Parathyroid adenoma (tissue), 2 donors: ENCODE measurements around the gene NUDT7.

Experiments used
- H2AFZ ChIP-seq: fragments of 300-600 bp; sonication (generic); one replicate; pipeline ENCODE4 v1.7.0; 2017; ENCODE audit warnings: antibody characterized with exemption, mild to moderate bottlenecking
- H3K27ac ChIP-seq: fragments of 300-600 bp; sonication (generic); one replicate; pipeline ENCODE4 v1.7.0; 2017
- H3K27me3 ChIP-seq: fragments of 300-600 bp; sonication (generic); one replicate; pipeline ENCODE4 v1.7.0; 2017; ENCODE audit warnings: low read length; ENCODE audit not compliant: control insufficient read depth, insufficient read depth
- H3K36me3 ChIP-seq: fragments of 300-600 bp; sonication (generic); one replicate; pipeline ENCODE4 v1.7.0; 2017; ENCODE audit warnings: low read length; ENCODE audit not compliant: control insufficient read depth, insufficient read depth
- H3K4me1 ChIP-seq: fragments of 300-600 bp; sonication (generic); one replicate; pipeline ENCODE4 v1.7.0; 2017; ENCODE audit warnings: control low read depth
- H3K4me2 ChIP-seq: fragments of 300-600 bp; sonication (generic); one replicate; pipeline ENCODE4 v1.7.0; 2017; ENCODE audit warnings: low read length
- H3K4me3 ChIP-seq: fragments of 300-600 bp; sonication (generic); one replicate; pipeline ENCODE4 v1.7.0; 2017; ENCODE audit warnings: low read depth, low read length
- H3K79me2 ChIP-seq: fragments of 300-600 bp; sonication (generic); one replicate; pipeline ENCODE4 v1.7.0; 2017; ENCODE audit warnings: control low read depth
- H3K9ac ChIP-seq: fragments of 300-600 bp; sonication (generic); one replicate; pipeline ENCODE4 v1.7.0; 2017; ENCODE audit warnings: mild to moderate bottlenecking
- H3K9me3 ChIP-seq: fragments of 300-600 bp; sonication (generic); one replicate; pipeline ENCODE4 v1.7.0; 2017; ENCODE audit warnings: low read length; ENCODE audit not compliant: control insufficient read depth
- CTCF ChIP-seq: fragments of 300-600 bp; sonication (generic); IDR thresholded peaks from one replicate; pipeline ENCODE4 v1.7.0; 2017; ENCODE audit warnings: antibody characterized with exemption, mild to moderate bottlenecking
- donor health status: primary hyperparathyroidism.

Gene NUDT7

GRCh38 chr16:77679391-77679790 lies 42.9 kb upstream of the NUDT7 start:
- Histone ChIP-seq H3K4me1 (no peaks in the 10 kb centered on the region), H3K9ac (no peak overlapping the region), H3K27me3 (no peaks in the 10 kb centered on the region), H3K9me3 (no peaks in the 10 kb centered on the region), H3K4me3 (no peak overlapping the region), H3K36me3 (no peaks in the 10 kb centered on the region), H3K79me2 (no peaks in the 10 kb centered on the region), H3K4me2 (no peak overlapping the region), H2AFZ (no peak overlapping the region), H3K27ac (no peak overlapping the region)
- no peak for TF ChIP-seq CTCF

GRCh38 chr16:77679901-77680300 lies 42.4 kb upstream of the NUDT7 start:
- H3K9ac ChIP-seq, result no peak overlapping the region
- H3K36me3 ChIP-seq, result no peaks in the 10 kb centered on the region
- no peak overlapping the region for H3K27ac ChIP-seq
- no peak overlapping the region for H3K4me3 ChIP-seq
- no peaks in the 10 kb centered on the region for H3K9me3 ChIP-seq
- no peak for TF ChIP-seq CTCF
- no peaks in the 10 kb centered on the region for H3K4me1 ChIP-seq
- H3K79me2 ChIP-seq, result no peaks in the 10 kb centered on the region
- H3K27me3 ChIP-seq, result no peaks in the 10 kb centered on the region
- no peak overlapping the region for H3K4me2 ChIP-seq
- no peak overlapping the region for H2AFZ ChIP-seq

- Histone ChIP-seq H3K4me3 (no peak overlapping the region), H3K27ac (no peak overlapping the region), H3K27me3 (no peaks in the 10 kb centered on the region), H3K9me3 (no peaks in the 10 kb centered on the region), H3K9ac (no peak overlapping the region), H3K79me2 (no peaks in the 10 kb centered on the region), H2AFZ (no peak overlapping the region), H3K4me1 (no peaks in the 10 kb centered on the region), H3K36me3 (no peaks in the 10 kb centered on the region), H3K4me2 (no peak overlapping the region)
- no peak for TF ChIP-seq CTCF
Observed at GRCh38 chr16:77680496-77680895, 41.8 kb upstream of the NUDT7 start.

GRCh38 chr16:77682586-77682985 lies 39.7 kb upstream of the NUDT7 start:
- Histone ChIP-seq H3K9ac (no peak overlapping the region), H3K36me3 (no peaks in the 10 kb centered on the region), H3K79me2 (no peaks in the 10 kb centered on the region), H3K9me3 (no peaks in the 10 kb centered on the region), H3K4me2 (no peak overlapping the region), H3K4me1 (no peaks in the 10 kb centered on the region), H2AFZ (no peak overlapping the region), H3K27ac (no peak overlapping the region), H3K4me3 (no peak overlapping the region), H3K27me3 (no peaks in the 10 kb centered on the region)
- TF ChIP-seq CTCF, result no peak

- Histone ChIP-seq H3K36me3 (no peaks in the 10 kb centered on the region), H3K4me2 (no peak overlapping the region), H3K4me1 (no peaks in the 10 kb centered on the region), H3K79me2 (no peaks in the 10 kb centered on the region), H3K27me3 (no peaks in the 10 kb centered on the region), H3K4me3 (no peak overlapping the region), H2AFZ (no peak overlapping the region), H3K9ac (no peak overlapping the region), H3K27ac (no peak overlapping the region), H3K9me3 (no peaks in the 10 kb centered on the region)
- TF ChIP-seq CTCF, result no peak
Observed at GRCh38 chr16:77683397-77684180, 38.7 kb upstream of the NUDT7 start.
